Smooth muscle cell (in vitro differentiated cells): Measurements from ENCODE around the gene RASSF8. TPM values are rescaled to one million over a fixed set of nuclear protein-coding genes. Genes with fewer than 3 reads are reported as not detected.

Experiments used
- DNase-seq: peaks from one replicate; lab custom pipeline; 2025; ENCODE audit not compliant: unreplicated experiment; lab: John Stamatoyannopoulos, UW
- H2AFZ ChIP-seq: fragments of 200-600 bp; sonication (generic); 2 replicates; pipeline ENCODE4 v1.6.0; 2016; ENCODE audit warnings: antibody characterized with exemption, low read depth, mild to moderate bottlenecking
- H3F3A ChIP-seq: fragments of 200-600 bp; sonication (generic); 2 replicates; pipeline ENCODE4 v1.6.0; 2017; ENCODE audit warnings: antibody characterized with exemption, low read depth
- H3K27ac ChIP-seq: fragments of 200-600 bp; sonication (generic); 2 replicates; pipeline ENCODE4 v1.5.1; 2016; ENCODE audit warnings: low read depth, mild to moderate bottlenecking
- H3K27me3 ChIP-seq: fragments of 200-600 bp; sonication (generic); 2 replicates; pipeline ENCODE4 v1.6.1; 2016; ENCODE audit warnings: low read depth, mild to moderate bottlenecking
- H3K36me3 ChIP-seq: fragments of 200-600 bp; sonication (generic); 2 replicates; pipeline ENCODE4 v1.5.1; 2016; ENCODE audit warnings: low read depth
- H3K4me1 ChIP-seq: fragments of 200-600 bp; sonication (generic); 2 replicates; pipeline ENCODE4 v1.5.1; 2016; ENCODE audit warnings: low read depth
- H3K4me2 ChIP-seq: fragments of 200-600 bp; sonication (generic); 2 replicates; pipeline ENCODE4 v1.6.0; 2016; ENCODE audit warnings: mild to moderate bottlenecking
- H3K4me3 ChIP-seq: fragments of 200-600 bp; sonication (generic); 2 replicates; pipeline ENCODE4 v1.5.1; 2016; ENCODE audit warnings: mild to moderate bottlenecking
- H3K79me2 ChIP-seq: fragments of 200-600 bp; sonication (generic); 2 replicates; pipeline ENCODE4 v1.6.0; 2016; ENCODE audit warnings: low read depth, mild to moderate bottlenecking
- H3K9ac ChIP-seq: fragments of 200-600 bp; sonication (generic); 2 replicates; pipeline ENCODE4 v1.6.0; 2016; ENCODE audit warnings: low read depth
- H3K9me3 ChIP-seq: fragments of 200-600 bp; sonication (generic); replicated peaks from 2 replicates; pipeline ENCODE4 v1.5.1; 2016; ENCODE audit warnings: low read depth
- H4K20me1 ChIP-seq: fragments of 200-600 bp; sonication (generic); 2 replicates; pipeline ENCODE4 v1.6.0; 2016; ENCODE audit warnings: low read depth
- CTCF ChIP-seq: fragments of 200-600 bp; sonication (generic); IDR thresholded peaks from 2 replicates; pipeline ENCODE4 v1.5.1; 2017; ENCODE audit warnings: borderline replicate concordance, mild to moderate bottlenecking, antibody characterized with exemption; ENCODE audit not compliant: insufficient read depth, poor library complexity, severe bottlenecking
- WGBS: methylation state at CpG from one replicate; pipeline ENCODE4 v1.1.7; 2016; ENCODE audit warnings: low lambda C conversion rate; 5-methylcytosine and 5-hydroxymethylcytosine counted together
- polyA plus RNA-seq: library from polyadenylated mRNA; unstranded; fragments of >200 nt; fragmentation: Nextera tagmentation; extraction: Ambion mirVana; gene quantifications from 2 replicates; pipeline ENCODE4 v1.2.1, GENCODE V29; 2016
- total RNA-seq: library from RNA; depleted of rRNA; stranded (reverse); fragments of >200 nt; gene quantifications from 2 replicates; pipeline ENCODE4 v1.2.3, GENCODE V29; 2014

Gene RASSF8
- total and polyA plus RNA-seq, 2 experiments from 2014 or later, result 9.8 to 29.8 TPM

GRCh38 chr12:25926536-25926935 lies 31.9 kb upstream of the RASSF8 start:
- H3K4me3 ChIP-seq, result no peak overlapping the region
- no peak overlapping the region for H3K9ac ChIP-seq
- no peaks in the 10 kb centered on the region for H3K27me3 ChIP-seq
- no peak overlapping the region for H2AFZ ChIP-seq
- no peaks in the 10 kb centered on the region for H3K4me1 ChIP-seq
- 43% methylated on average over 5 of the region's 5 CpGs for WGBS
- H3K4me2 ChIP-seq, result no peak overlapping the region
- H4K20me1 ChIP-seq, result no peaks in the 10 kb centered on the region
- DNase-seq, result no peak
- no peaks in the 10 kb centered on the region for H3F3A ChIP-seq
- TF ChIP-seq CTCF, result no peak
- H3K36me3 ChIP-seq, result no peaks in the 10 kb centered on the region
- no peaks in the 10 kb centered on the region for H3K79me2 ChIP-seq
- H3K27ac ChIP-seq, result no peak overlapping the region
- H3K9me3 ChIP-seq, result no peaks in the 10 kb centered on the region

GRCh38 chr12:25929142-25929541 lies 29.3 kb upstream of the RASSF8 start:
- no peak for DNase-seq
- Histone ChIP-seq H3K36me3 (no peaks in the 10 kb centered on the region), H3K4me3 (no peak overlapping the region), H4K20me1 (no peaks in the 10 kb centered on the region), H3K4me2 (no peak overlapping the region), H3K9ac (no peak overlapping the region), H3K27me3 (no peaks in the 10 kb centered on the region), H3K27ac (no peak overlapping the region), H2AFZ (no peak overlapping the region), H3K79me2 (no peaks in the 10 kb centered on the region), H3K9me3 (no peaks in the 10 kb centered on the region), H3K4me1 (no peaks in the 10 kb centered on the region), H3F3A (no peaks in the 10 kb centered on the region)
- 67% methylated on average over 1 of the region's 1 CpG for WGBS
- TF ChIP-seq CTCF, result no peak

GRCh38 chr12:25932971-25933370 lies 25.5 kb upstream of the RASSF8 start:
- Histone ChIP-seq H3K27me3 (no peaks in the 10 kb centered on the region), H3K4me2 (no peak overlapping the region), H3K9me3 (no peaks in the 10 kb centered on the region), H3K36me3 (no peaks in the 10 kb centered on the region), H2AFZ (no peak overlapping the region), H3K27ac (no peak overlapping the region), H3K79me2 (no peaks in the 10 kb centered on the region), H3K9ac (no peak overlapping the region), H3K4me3 (no peak overlapping the region), H4K20me1 (no peaks in the 10 kb centered on the region), H3K4me1 (no peaks in the 10 kb centered on the region), H3F3A (peaks cover 1% of the 10 kb centered on the region)
- no peak for DNase-seq
- no peak for TF ChIP-seq CTCF
- 84% methylated on average over 4 of the region's 4 CpGs for WGBS

GRCh38 chr12:25934456-25934855 lies 24.0 kb upstream of the RASSF8 start:
- no peak overlapping the region for H2AFZ ChIP-seq
- peaks cover 4% of the 10 kb centered on the region for H3F3A ChIP-seq
- H3K4me1 ChIP-seq, result no peaks in the 10 kb centered on the region
- no peaks in the 10 kb centered on the region for H3K79me2 ChIP-seq
- no peak overlapping the region for H3K4me2 ChIP-seq
- DNase-seq, result no peak
- H3K36me3 ChIP-seq, result no peaks in the 10 kb centered on the region
- no peaks in the 10 kb centered on the region for H4K20me1 ChIP-seq
- no peaks in the 10 kb centered on the region for H3K9me3 ChIP-seq
- TF ChIP-seq CTCF, result no peak
- WGBS, result 96% methylated on average over 4 of the region's 4 CpGs
- H3K4me3 ChIP-seq, result no peak overlapping the region
- no peaks in the 10 kb centered on the region for H3K27me3 ChIP-seq
- no peak overlapping the region for H3K9ac ChIP-seq
- no peak overlapping the region for H3K27ac ChIP-seq
